WTC11 (cell line): ENCODE data around the gene FRMD8. TPM values are rescaled to one million over a fixed set of nuclear protein-coding genes. Genes with fewer than 3 reads are reported as not detected.
"Not testable (repeated sequence)": the region's sequence is repeated elsewhere in the genome, so short reads cannot be mapped to it uniquely, and the experiment has no call there.

ENCODE experiments used
- ATAC-seq: fragments of 200-7000 bp; cut with Tn5 transposase; 2 replicates; pipeline ENCODE4 v1.10.0; 2021; ENCODE audit warnings: mild to moderate bottlenecking, moderate library complexity
- CTCF ChIA-PET: fragments of 300-600 bp; sonication (Branson Sonifier 250); formaldehyde crosslinking; loops from one replicate; lab custom pipeline; 2021; ENCODE audit warnings: antibody characterized with exemption; lab: Charles Lee
- POLR2A ChIA-PET: fragments of 350-600 bp; sonication (Branson Sonifier 250); formaldehyde crosslinking; loops from one replicate; lab custom pipeline; 2021; ENCODE audit warnings: antibody characterized with exemption; lab: Charles Lee
- DNase-seq: peaks from one replicate; pipeline ENCODE4 v3.0.0; 2021; ENCODE audit warnings: low spot score
- H3K27ac Mint-ChIP-seq: 2 replicates; pipeline ENCODE4 v1.8.0; 2021; ENCODE audit warnings: mixed read lengths
- H3K27me3 Mint-ChIP-seq: 2 replicates; pipeline ENCODE4 v1.8.0; 2021; ENCODE audit warnings: low read depth, mild to moderate bottlenecking, moderate library complexity, mixed read lengths
- H3K36me3 Mint-ChIP-seq: 2 replicates; pipeline ENCODE4 v1.8.0; 2021; ENCODE audit warnings: mixed read lengths
- H3K4me1 Mint-ChIP-seq: 2 replicates; pipeline ENCODE4 v1.8.0; 2022; ENCODE audit warnings: mixed read lengths
- H3K4me3 Mint-ChIP-seq: 2 replicates; pipeline ENCODE4 v1.8.0; 2021; ENCODE audit warnings: mild to moderate bottlenecking, moderate library complexity, mixed read lengths
- H3K9me3 Mint-ChIP-seq: 2 replicates; pipeline ENCODE4 v1.8.0; 2021; ENCODE audit warnings: mixed read lengths
- CREB1 ChIP-seq: sonication (generic); formaldehyde crosslinking; IDR thresholded peaks from 2 replicates; pipeline ENCODE4 v1.8.0; 2023; ENCODE audit warnings: mild to moderate bottlenecking, missing genetic modification reagents
- ESRRA ChIP-seq: sonication (generic); formaldehyde crosslinking; IDR thresholded peaks from 2 replicates; pipeline ENCODE4 v1.8.1; 2022; ENCODE audit warnings: mild to moderate bottlenecking, missing genetic modification reagents, borderline replicate concordance
- FOXP1 ChIP-seq: sonication (generic); formaldehyde crosslinking; IDR thresholded peaks from 2 replicates; pipeline ENCODE4 v1.8.0; 2022; ENCODE audit warnings: missing genetic modification reagents, mild to moderate bottlenecking, moderate library complexity, borderline replicate concordance
- GABPB1 ChIP-seq: sonication (generic); formaldehyde crosslinking; IDR thresholded peaks from 2 replicates; pipeline ENCODE4 v1.8.1; 2023; ENCODE audit warnings: mild to moderate bottlenecking, missing genetic modification reagents
- MYBL2 ChIP-seq: sonication (generic); formaldehyde crosslinking; IDR thresholded peaks from 2 replicates; pipeline ENCODE4 v1.8.1; 2023; ENCODE audit warnings: mild to moderate bottlenecking, moderate library complexity, missing genetic modification reagents
- NFATC4 ChIP-seq: fragments of 250-450 bp; sonication (Bioruptor Pico); IDR thresholded peaks from 2 replicates; pipeline ENCODE4 v1.9.0; 2021; ENCODE audit warnings: mild to moderate bottlenecking
- NR1H2 ChIP-seq: sonication (generic); formaldehyde crosslinking; IDR thresholded peaks from 2 replicates; pipeline ENCODE4 v1.9.0; 2021; ENCODE audit warnings: mild to moderate bottlenecking, moderate library complexity, missing genetic modification reagents
- NR3C1 ChIP-seq: sonication (generic); formaldehyde crosslinking; conservative IDR thresholded peaks from 2 replicates; pipeline ENCODE4 v1.8.1; 2023; ENCODE audit warnings: low read depth, mild to moderate bottlenecking, missing genetic modification reagents
- TP53 ChIP-seq: sonication (generic); formaldehyde crosslinking; IDR thresholded peaks from 2 replicates; pipeline ENCODE4 v1.8.1; 2023; ENCODE audit warnings: mild to moderate bottlenecking, missing genetic modification reagents
- ZNF396 ChIP-seq: fragments of 250-450 bp; sonication (Bioruptor Pico); IDR thresholded peaks from 2 replicates; pipeline ENCODE4 v1.8.0; 2021; ENCODE audit warnings: mild to moderate bottlenecking, moderate library complexity, borderline replicate concordance
- total RNA-seq: library from RNA; stranded (reverse); gene quantifications from 3 replicates; pipeline ENCODE4 v1.2.3, GENCODE V29; 2021
- TF ChIP-seq, protein P1 (sequence below): sonication (generic); formaldehyde crosslinking; IDR thresholded peaks from 2 replicates; pipeline ENCODE4 v1.8.1; 2023; ENCODE audit warnings: mild to moderate bottlenecking, missing genetic modification reagents, moderate library complexity
- TF ChIP-seq, protein P2 (sequence below): sonication (generic); formaldehyde crosslinking; IDR thresholded peaks from 2 replicates; pipeline ENCODE4 v1.8.1; 2023; ENCODE audit warnings: mild to moderate bottlenecking, missing genetic modification reagents
- TF ChIP-seq, protein P3 (sequence below): sonication (generic); formaldehyde crosslinking; IDR thresholded peaks from 2 replicates; pipeline ENCODE4 v1.8.1; 2022; ENCODE audit warnings: missing genetic modification reagents, borderline replicate concordance
- TF ChIP-seq, protein P4 (sequence below): fragments of 250-450 bp; sonication (Bioruptor Pico); IDR thresholded peaks from 2 replicates; pipeline ENCODE4 v1.9.0; 2021; ENCODE audit warnings: moderate library complexity, mild to moderate bottlenecking, inconsistent platforms, borderline replicate concordance

FRMD8 gene
- total RNA-seq, 1 experiment from 2014 or later: 23.7 TPM

DNA sequence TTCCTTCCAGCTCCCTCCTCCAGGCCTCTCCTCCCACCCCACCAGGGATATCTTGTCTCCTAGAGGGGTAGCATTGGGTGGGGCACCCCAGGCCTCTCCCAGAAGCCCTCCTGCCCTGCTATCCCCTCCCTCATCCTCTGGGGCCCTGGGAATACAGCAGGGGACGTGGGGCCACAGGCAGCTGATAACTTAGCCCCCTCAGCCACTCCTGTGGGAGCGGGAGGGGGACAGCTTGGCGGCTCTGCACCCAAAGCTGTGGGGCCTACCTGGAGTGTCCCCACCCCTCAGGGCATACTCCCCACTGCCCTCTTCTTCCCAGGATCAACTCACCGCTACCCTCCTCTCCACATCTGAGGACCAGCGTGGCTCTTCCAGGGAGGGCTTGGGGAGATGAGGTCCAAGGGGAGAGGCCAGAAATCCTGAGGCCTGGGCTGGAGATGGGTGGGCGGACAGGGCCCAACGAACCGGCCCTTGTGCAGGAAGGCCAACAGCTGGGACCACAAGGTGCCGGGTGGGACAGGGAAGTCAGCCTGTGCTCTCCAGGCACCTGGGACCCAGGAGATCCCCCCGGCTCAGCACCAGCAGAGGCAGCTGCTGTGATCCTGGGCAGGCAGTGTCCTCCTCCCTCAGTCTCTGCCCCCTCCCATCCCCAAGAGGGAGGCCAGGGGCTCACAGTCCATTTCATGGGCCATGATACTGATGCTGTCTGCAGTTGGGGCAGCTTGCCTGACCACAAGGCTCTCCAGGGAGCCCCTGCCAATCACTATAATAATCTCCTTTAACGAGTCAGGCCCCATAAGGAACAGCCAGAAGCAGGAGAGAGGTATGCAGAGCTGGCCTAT is 59.4 kb downstream of the FRMD8 start (continued):
- no peak for TF ChIP-seq NR1H2 (CRISPR knock-in tag)

- POLR2A ChIA-PET: interaction anchor here (0.9 kb wide), 1 partner anchor 53 kb away, joined by 3 read pairs; no protein-coding TSS in a partner anchor
- Mint-ChIP-seq H3K4me1 (peaks cover 7% of the 10 kb centered on the region), H3K36me3 (peaks cover 8% of the 10 kb centered on the region; the same call in 1 of the 2 replicates), H3K4me3 (no peak overlapping the region), H3K27me3 (peaks cover 7% of the 10 kb centered on the region), H3K9me3 (peaks cover 3% of the 10 kb centered on the region), H3K27ac (no peak overlapping the region)
- CTCF ChIA-PET: interaction anchor here (1.3 to 2.5 kb wide), 7 partner anchors 8 to 94 kb away, joined by 3 to 7 read pairs (median 5); no protein-coding TSS in a partner anchor
- DNase-seq (no peak), ATAC-seq (no peak)
- TF ChIP-seq TP53 (CRISPR knock-in tag) (no peak), CREB1 (CRISPR knock-in tag) (no peak), ZNF396 (CRISPR knock-in tag) (no peak), NFATC4 (no peak), MYBL2 (CRISPR knock-in tag) (no peak)
These were observed 60.2 kb downstream of the FRMD8 start for GRCh38 chr11:65446446-65447277.

- Mint-ChIP-seq H3K36me3 (peaks cover 10% of the 10 kb centered on the region; the same call in 1 of the 2 replicates), H3K27me3 (peaks cover 14% of the 10 kb centered on the region), H3K4me3 (no peak overlapping the region), H3K9me3 (peaks cover 10% of the 10 kb centered on the region), H3K4me1 (peaks cover 5% of the 10 kb centered on the region; the same call in 1 of the 2 replicates), H3K27ac (no peak overlapping the region)
- ChIA-PET CTCF (interaction anchor here (1.3 to 2.1 kb wide), 4 partner anchors 11 to 92 kb away, joined by 3 to 6 read pairs (median 6); no protein-coding TSS in a partner anchor), POLR2A (no interaction called here)
- no peak for ATAC-seq
- DNase-seq: no peak
- TF ChIP-seq, protein P1, sequence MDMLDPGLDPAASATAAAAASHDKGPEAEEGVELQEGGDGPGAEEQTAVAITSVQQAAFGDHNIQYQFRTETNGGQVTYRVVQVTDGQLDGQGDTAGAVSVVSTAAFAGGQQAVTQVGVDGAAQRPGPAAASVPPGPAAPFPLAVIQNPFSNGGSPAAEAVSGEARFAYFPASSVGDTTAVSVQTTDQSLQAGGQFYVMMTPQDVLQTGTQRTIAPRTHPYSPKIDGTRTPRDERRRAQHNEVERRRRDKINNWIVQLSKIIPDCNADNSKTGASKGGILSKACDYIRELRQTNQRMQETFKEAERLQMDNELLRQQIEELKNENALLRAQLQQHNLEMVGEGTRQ: no peak
- TF ChIP-seq, protein P2, sequence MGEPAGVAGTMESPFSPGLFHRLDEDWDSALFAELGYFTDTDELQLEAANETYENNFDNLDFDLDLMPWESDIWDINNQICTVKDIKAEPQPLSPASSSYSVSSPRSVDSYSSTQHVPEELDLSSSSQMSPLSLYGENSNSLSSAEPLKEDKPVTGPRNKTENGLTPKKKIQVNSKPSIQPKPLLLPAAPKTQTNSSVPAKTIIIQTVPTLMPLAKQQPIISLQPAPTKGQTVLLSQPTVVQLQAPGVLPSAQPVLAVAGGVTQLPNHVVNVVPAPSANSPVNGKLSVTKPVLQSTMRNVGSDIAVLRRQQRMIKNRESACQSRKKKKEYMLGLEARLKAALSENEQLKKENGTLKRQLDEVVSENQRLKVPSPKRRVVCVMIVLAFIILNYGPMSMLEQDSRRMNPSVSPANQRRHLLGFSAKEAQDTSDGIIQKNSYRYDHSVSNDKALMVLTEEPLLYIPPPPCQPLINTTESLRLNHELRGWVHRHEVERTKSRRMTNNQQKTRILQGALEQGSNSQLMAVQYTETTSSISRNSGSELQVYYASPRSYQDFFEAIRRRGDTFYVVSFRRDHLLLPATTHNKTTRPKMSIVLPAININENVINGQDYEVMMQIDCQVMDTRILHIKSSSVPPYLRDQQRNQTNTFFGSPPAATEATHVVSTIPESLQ (CRISPR knock-in tag): no peak
These were observed 61.6 kb downstream of the FRMD8 start for GRCh38 chr11:65448074-65448417.

- no peak overlapping the region for H3K27ac Mint-ChIP-seq
These were observed 62.1 kb downstream of the FRMD8 start for GRCh38 chr11:65448418-65449105.

GRCh38 chr11:65451301-65451700 is 64.9 kb downstream of the FRMD8 start:
- Mint-ChIP-seq H3K36me3 (peaks cover 10% of the 10 kb centered on the region; the same call in 1 of the 2 replicates), H3K4me1 (peaks cover 14% of the 10 kb centered on the region), H3K27me3 (peaks cover 47% of the 10 kb centered on the region)
- CTCF ChIA-PET, H3K4me3 Mint-ChIP-seq, H3K9me3 Mint-ChIP-seq, H3K27ac Mint-ChIP-seq, DNase-seq, POLR2A ChIA-PET, ATAC-seq: not testable (repeated sequence)

More at GRCh38 chr11:65448418-65449105, 62.1 kb downstream of the FRMD8 start:
- peak; percentile 68 for ATAC-seq
- Mint-ChIP-seq H3K36me3 (peaks cover 10% of the 10 kb centered on the region; the same call in 1 of the 2 replicates), H3K4me1 (peaks cover 5% of the 10 kb centered on the region; the same call in 1 of the 2 replicates), H3K4me3 (no peak overlapping the region), H3K27me3 (peaks cover 19% of the 10 kb centered on the region), H3K9me3 (peaks cover 10% of the 10 kb centered on the region)
- POLR2A ChIA-PET: interaction anchor here (1.5 kb wide), 1 partner anchor 26 kb away, joined by 4 read pairs; the partner anchor contains the start of gene NEAT1
- DNase-seq: no peak
- CTCF ChIA-PET: interaction anchor here (1.8 kb wide), 1 partner anchor 32 kb away, joined by 6 read pairs; no protein-coding TSS in a partner anchor
- TF ChIP-seq, protein P3, sequence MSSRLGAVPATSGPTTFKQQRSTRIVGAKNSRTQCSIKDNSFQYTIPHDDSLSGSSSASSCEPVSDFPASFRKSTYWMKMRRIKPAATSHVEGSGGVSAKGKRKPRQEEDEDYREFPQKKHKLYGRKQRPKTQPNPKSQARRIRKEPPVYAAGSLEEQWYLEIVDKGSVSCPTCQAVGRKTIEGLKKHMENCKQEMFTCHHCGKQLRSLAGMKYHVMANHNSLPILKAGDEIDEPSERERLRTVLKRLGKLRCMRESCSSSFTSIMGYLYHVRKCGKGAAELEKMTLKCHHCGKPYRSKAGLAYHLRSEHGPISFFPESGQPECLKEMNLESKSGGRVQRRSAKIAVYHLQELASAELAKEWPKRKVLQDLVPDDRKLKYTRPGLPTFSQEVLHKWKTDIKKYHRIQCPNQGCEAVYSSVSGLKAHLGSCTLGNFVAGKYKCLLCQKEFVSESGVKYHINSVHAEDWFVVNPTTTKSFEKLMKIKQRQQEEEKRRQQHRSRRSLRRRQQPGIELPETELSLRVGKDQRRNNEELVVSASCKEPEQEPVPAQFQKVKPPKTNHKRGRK (CRISPR knock-in tag): no peak
- TF ChIP-seq ESRRA (CRISPR knock-in tag): no peak
- TF ChIP-seq, protein P4, sequence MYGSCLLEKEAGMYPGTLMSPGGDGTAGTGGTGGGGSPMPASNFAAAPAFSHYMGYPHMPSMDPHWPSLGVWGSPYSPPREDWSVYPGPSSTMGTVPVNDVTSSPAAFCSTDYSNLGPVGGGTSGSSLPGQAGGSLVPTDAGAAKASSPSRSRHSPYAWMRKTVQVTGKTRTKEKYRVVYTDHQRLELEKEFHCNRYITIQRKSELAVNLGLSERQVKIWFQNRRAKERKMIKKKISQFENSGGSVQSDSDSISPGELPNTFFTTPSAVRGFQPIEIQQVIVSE (CRISPR knock-in tag): no peak
- TF ChIP-seq NR3C1: no peak
- no peak for TF ChIP-seq FOXP1 (CRISPR knock-in tag)
- TF ChIP-seq TP53 (CRISPR knock-in tag): no peak
- no peak for TF ChIP-seq GABPB1

DNA sequence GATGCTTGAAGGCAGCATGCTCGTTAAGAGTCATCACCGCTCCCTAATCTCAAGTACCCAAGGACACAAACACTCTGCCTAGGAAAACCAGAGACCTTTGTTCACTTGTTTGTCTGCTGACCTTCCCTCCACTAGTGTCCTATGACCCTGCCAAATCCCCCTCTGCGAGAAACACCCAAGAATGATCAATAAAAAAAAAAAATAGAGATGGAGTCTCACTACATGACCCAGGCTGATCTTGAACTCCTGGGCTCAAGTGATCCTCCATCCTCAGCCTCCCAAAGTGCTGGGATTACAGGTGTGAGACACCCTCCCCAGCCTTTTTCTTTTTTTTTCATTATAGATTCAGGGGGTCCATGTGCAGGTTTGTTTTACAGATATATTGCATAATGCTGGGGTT is 65.8 kb downstream of the FRMD8 start:
- POLR2A ChIA-PET, H3K9me3 Mint-ChIP-seq, H3K4me3 Mint-ChIP-seq, H3K27ac Mint-ChIP-seq, DNase-seq, ATAC-seq, CTCF ChIA-PET: not testable (repeated sequence)
- Mint-ChIP-seq H3K27me3 (peaks cover 56% of the 10 kb centered on the region), H3K36me3 (peaks cover 10% of the 10 kb centered on the region; the same call in 1 of the 2 replicates), H3K4me1 (peaks cover 14% of the 10 kb centered on the region)
